GM12878 (cell line): ENCODE measurements around the gene CLCNKB. TPM values are rescaled to one million over a fixed set of nuclear protein-coding genes. Genes with fewer than 3 reads are reported as not detected.

Experiments used
- GABPA ChIP-seq: IDR thresholded peaks from 2 replicates; pipeline ENCODE4 v1.6.1; 2014; ENCODE audit warnings: antibody characterized with exemption, low read depth, mild to moderate bottlenecking, inconsistent platforms
- SMAD1 ChIP-seq: fragments of 450-650 bp; IDR thresholded peaks from 2 replicates; pipeline ENCODE4 v1.6.1; 2018; ENCODE audit warnings: mild to moderate bottlenecking, low read depth; ENCODE audit not compliant: partially characterized antibody
- SPI1 ChIP-seq: IDR thresholded peaks from 2 replicates; pipeline ENCODE4 v1.6.1; 2011; ENCODE audit warnings: low read depth, mild to moderate bottlenecking, low read length, moderate library complexity, borderline replicate concordance; ENCODE audit not compliant: insufficient read depth
- STAT3 ChIP-seq: IDR thresholded peaks from 2 replicates; pipeline ENCODE4 v1.6.1; 2011; ENCODE audit warnings: low read depth, low read length, improper control_type of control experiment
- WRNIP1 ChIP-seq: IDR thresholded peaks from 2 replicates; pipeline ENCODE4 v1.6.1; 2011; ENCODE audit warnings: low read depth, low read length, improper control_type of control experiment, borderline replicate concordance
- polyA plus RNA-seq, 11 experiments: library from polyadenylated mRNA; depleted of rRNA in 4 of 11; unstranded in 6 of 11; stranded (reverse) in 5 of 11; fragments of >200 nt; fragmentation: Nextera tagmentation in 4 of 11; fragmentation: Illumina TruSeq in 1 of 11; extraction: Ambion mirVana in 4 of 11; extraction: Trizol in 1 of 11; gene quantifications; 1 replicate in 1 of 11; 2 replicates in 10 of 11; pipeline versions ENCODE4 v1.2.1 to v1.2.3, GENCODE V29; 2011 to 2016; ENCODE audit warnings: inconsistent platforms in 2 of 11, missing spikeins in 2 of 11, low read depth in 1 of 11
- total RNA-seq, 4 experiments: library from RNA; depleted of rRNA in 3 of 4; stranded (reverse); fragments of >200 nt in 3 of 4; fragmentation: Illumina TruSeq in 1 of 4; extraction: Trizol in 1 of 4; gene quantifications; 2 replicates each; pipeline versions ENCODE4 v1.2.1 to v1.2.3, GENCODE V29; 2013 to 2021
- TF ChIP-seq, protein P1 (sequence below): fragments of 450-650 bp; IDR thresholded peaks from 2 replicates; pipeline ENCODE4 v1.6.1; 2017; ENCODE audit warnings: mild to moderate bottlenecking, low read depth, inconsistent platforms; ENCODE audit not compliant: poor library complexity, severe bottlenecking
- TF ChIP-seq, protein P2 (sequence below): fragments of 450-650 bp; conservative IDR thresholded peaks from 2 replicates; pipeline ENCODE4 v1.6.1; 2017; ENCODE audit warnings: mild to moderate bottlenecking, moderate library complexity
- TF ChIP-seq, protein P3 (sequence below): IDR thresholded peaks from 2 replicates; pipeline ENCODE4 v1.6.1; 2012; ENCODE audit warnings: low read length, inconsistent platforms

CLCNKB gene
- total and polyA plus RNA-seq, 10 of the 15 experiments (the other 5 are each of a cell fraction or from before 2014, with no cell fraction given): 0.05 TPM; not detected in 9

DNA sequence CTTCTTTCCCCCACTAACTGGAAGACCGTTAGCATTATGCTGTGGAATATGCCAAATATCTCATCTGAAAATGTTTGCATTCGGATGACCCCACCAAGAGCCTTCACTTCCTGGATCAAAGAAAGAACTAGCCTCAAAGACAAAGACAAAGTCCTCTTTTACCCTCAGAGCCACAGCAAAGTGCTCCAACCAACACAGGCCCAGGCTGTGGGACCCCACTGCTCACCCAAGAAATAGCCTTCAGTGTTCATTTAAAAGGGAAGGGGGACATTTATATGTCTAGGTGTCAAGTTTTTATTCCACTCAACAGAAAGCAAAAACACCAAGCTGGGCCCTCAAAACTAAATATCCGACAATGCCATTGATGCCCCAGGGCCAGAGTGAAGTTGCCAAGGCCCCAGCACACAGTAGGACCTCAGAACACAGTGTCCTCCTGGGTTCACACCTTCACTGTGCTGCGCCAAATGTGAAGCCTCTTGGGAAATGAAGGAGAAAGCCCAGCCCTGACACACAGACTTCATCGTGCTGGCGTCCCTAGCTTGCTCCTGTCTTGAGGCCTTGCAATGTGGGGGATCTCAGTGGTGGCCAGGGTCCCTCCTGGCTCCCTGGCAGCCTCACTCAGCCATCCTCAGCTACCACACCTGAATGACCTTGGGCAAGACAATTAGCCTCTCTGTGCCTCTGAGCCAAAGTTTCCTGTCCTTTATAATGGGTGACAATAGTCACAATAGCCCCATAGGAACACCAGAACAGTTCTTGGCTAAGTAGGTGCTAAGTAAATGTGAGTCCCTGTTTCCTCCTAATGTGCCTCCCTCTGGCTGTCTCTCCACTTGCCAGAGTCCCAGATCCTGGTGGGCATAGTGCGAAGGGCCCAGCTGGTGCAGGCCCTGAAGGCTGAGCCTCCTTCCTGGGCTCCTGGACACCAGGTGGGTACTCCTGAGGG is 11.3 kb downstream of the CLCNKB start (continued):
- TF ChIP-seq, protein P1, sequence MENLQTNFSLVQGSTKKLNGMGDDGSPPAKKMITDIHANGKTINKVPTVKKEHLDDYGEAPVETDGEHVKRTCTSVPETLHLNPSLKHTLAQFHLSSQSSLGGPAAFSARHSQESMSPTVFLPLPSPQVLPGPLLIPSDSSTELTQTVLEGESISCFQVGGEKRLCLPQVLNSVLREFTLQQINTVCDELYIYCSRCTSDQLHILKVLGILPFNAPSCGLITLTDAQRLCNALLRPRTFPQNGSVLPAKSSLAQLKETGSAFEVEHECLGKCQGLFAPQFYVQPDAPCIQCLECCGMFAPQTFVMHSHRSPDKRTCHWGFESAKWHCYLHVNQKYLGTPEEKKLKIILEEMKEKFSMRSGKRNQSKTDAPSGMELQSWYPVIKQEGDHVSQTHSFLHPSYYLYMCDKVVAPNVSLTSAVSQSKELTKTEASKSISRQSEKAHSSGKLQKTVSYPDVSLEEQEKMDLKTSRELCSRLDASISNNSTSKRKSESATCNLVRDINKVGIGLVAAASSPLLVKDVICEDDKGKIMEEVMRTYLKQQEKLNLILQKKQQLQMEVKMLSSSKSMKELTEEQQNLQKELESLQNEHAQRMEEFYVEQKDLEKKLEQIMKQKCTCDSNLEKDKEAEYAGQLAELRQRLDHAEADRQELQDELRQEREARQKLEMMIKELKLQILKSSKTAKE: no peak
- TF ChIP-seq SMAD1 (no peak), SPI1 (no peak), WRNIP1 (no peak), GABPA (no peak), STAT3 (no peak)
- TF ChIP-seq, protein P2, sequence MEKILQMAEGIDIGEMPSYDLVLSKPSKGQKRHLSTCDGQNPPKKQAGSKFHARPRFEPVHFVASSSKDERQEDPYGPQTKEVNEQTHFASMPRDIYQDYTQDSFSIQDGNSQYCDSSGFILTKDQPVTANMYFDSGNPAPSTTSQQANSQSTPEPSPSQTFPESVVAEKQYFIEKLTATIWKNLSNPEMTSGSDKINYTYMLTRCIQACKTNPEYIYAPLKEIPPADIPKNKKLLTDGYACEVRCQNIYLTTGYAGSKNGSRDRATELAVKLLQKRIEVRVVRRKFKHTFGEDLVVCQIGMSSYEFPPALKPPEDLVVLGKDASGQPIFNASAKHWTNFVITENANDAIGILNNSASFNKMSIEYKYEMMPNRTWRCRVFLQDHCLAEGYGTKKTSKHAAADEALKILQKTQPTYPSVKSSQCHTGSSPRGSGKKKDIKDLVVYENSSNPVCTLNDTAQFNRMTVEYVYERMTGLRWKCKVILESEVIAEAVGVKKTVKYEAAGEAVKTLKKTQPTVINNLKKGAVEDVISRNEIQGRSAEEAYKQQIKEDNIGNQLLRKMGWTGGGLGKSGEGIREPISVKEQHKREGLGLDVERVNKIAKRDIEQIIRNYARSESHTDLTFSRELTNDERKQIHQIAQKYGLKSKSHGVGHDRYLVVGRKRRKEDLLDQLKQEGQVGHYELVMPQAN: no peak
- TF ChIP-seq, protein P3, sequence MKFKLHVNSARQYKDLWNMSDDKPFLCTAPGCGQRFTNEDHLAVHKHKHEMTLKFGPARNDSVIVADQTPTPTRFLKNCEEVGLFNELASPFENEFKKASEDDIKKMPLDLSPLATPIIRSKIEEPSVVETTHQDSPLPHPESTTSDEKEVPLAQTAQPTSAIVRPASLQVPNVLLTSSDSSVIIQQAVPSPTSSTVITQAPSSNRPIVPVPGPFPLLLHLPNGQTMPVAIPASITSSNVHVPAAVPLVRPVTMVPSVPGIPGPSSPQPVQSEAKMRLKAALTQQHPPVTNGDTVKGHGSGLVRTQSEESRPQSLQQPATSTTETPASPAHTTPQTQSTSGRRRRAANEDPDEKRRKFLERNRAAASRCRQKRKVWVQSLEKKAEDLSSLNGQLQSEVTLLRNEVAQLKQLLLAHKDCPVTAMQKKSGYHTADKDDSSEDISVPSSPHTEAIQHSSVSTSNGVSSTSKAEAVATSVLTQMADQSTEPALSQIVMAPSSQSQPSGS: no peak
